CD14-positive monocyte (primary cell): ENCODE measurements around the gene RALGAPA2. TPM values are rescaled to one million over a fixed set of nuclear protein-coding genes. Genes with fewer than 3 reads are reported as not detected.
A peak's percentile ranks its signal among the peaks of the same experiment; 100 is the strongest.

Source experiments
- DNase-seq, 3 donors: peaks; one replicate each; pipeline ENCODE4 v3.0.0-alpha.2; 2011 to 2022
- H2AFZ ChIP-seq: 2 replicates; pipeline ENCODE4 v1.6.0; 2012; ENCODE audit warnings: mild to moderate bottlenecking, low read depth, low read length, inconsistent platforms; ENCODE audit not compliant: insufficient read depth, poor library complexity, severe bottlenecking
- H3K27ac ChIP-seq, 2 donors: 1 replicate in 1 of 2; 2 replicates in 1 of 2; pipeline ENCODE4 v1.5.1; 2012 to 2013; ENCODE audit warnings: low read length in 2 of 2, control low read depth in 1 of 2, inconsistent platforms in 1 of 2, low read depth in 1 of 2, mild to moderate bottlenecking in 1 of 2
- H3K27me3 ChIP-seq, 2 donors: one replicate each; pipeline versions ENCODE4 v1.6.0 to v1.6.1; 2011 to 2013; ENCODE audit warnings: low read length in 2 of 2; ENCODE audit not compliant: control insufficient read depth in 2 of 2, insufficient read depth in 2 of 2
- H3K36me3 ChIP-seq, 2 donors: replicated peaks in 1 of 2; 1 replicate in 1 of 2; 2 replicates in 1 of 2; pipeline versions ENCODE4 v1.5.1 to v1.6.1; 2012 to 2013; ENCODE audit warnings: low read length in 2 of 2, control low read depth in 1 of 2, inconsistent platforms in 1 of 2, mild to moderate bottlenecking in 1 of 2; ENCODE audit not compliant: insufficient read depth in 2 of 2, control insufficient read depth in 1 of 2
- H3K4me1 ChIP-seq, 2 donors: 1 replicate in 1 of 2; 2 replicates in 1 of 2; pipeline versions ENCODE4 v1.5.1 to v1.6.1; 2012 to 2013; ENCODE audit warnings: low read length in 2 of 2, control low read depth in 1 of 2, inconsistent platforms in 1 of 2, mild to moderate bottlenecking in 1 of 2, moderate library complexity in 1 of 2; ENCODE audit not compliant: insufficient read depth in 2 of 2, control insufficient read depth in 1 of 2
- H3K4me2 ChIP-seq: replicated peaks from 2 replicates; pipeline ENCODE3; 2012; ENCODE audit warnings: low read length, moderate library complexity, mild to moderate bottlenecking; ENCODE audit not compliant: poor library complexity, severe bottlenecking; ENCODE audit errors: extremely low read depth
- H3K4me3 ChIP-seq, 3 experiments: fragments of 200-600 bp in 1 of 3; sonication (generic) in 1 of 3; replicated peaks in 1 of 3; 1 replicate in 2 of 3; 2 replicates in 1 of 3; pipeline ENCODE4 v1.5.1; 2011 to 2013; ENCODE audit warnings: low read length in 3 of 3, mild to moderate bottlenecking in 3 of 3, control low read depth in 2 of 3, low read depth in 2 of 3, inconsistent platforms in 1 of 3, moderate library complexity in 1 of 3
- H3K79me2 ChIP-seq: 2 replicates; pipeline ENCODE4 v1.6.0; 2012; ENCODE audit warnings: mild to moderate bottlenecking, control low read depth, inconsistent platforms, low read length, moderate library complexity; ENCODE audit not compliant: insufficient read depth
- H3K9ac ChIP-seq: 2 replicates; pipeline ENCODE4 v1.6.0; 2017; ENCODE audit warnings: low read length, mild to moderate bottlenecking; ENCODE audit not compliant: insufficient read depth, poor library complexity, severe bottlenecking
- H3K9me3 ChIP-seq, 2 donors: replicated peaks in 1 of 2; 1 replicate in 1 of 2; 2 replicates in 1 of 2; pipeline versions ENCODE4 v1.5.1 to v1.6.1; 2012 to 2013; ENCODE audit warnings: low read length in 2 of 2, control low read depth in 1 of 2; ENCODE audit not compliant: control insufficient read depth in 1 of 2, insufficient read depth in 1 of 2
- H4K20me1 ChIP-seq: 2 replicates; pipeline ENCODE4 v1.6.0; 2012; ENCODE audit warnings: mild to moderate bottlenecking, low read length, control low read depth, moderate library complexity; ENCODE audit not compliant: insufficient read depth
- H3K27ac Mint-ChIP-seq, 7 donors: one replicate each; pipeline ENCODE4 v1.8.0; 2020; ENCODE audit warnings: mild to moderate bottlenecking in 7 of 7, mixed read lengths in 7 of 7, moderate library complexity in 6 of 7, inconsistent platforms in 2 of 7
- H3K27me3 Mint-ChIP-seq, 3 donors: one replicate each; pipeline ENCODE4 v1.8.0; 2021 to 2022; ENCODE audit warnings: low read depth in 3 of 3, mild to moderate bottlenecking in 3 of 3, mixed read lengths in 3 of 3, moderate library complexity in 3 of 3, inconsistent platforms in 1 of 3
- H3K36me3 Mint-ChIP-seq, 2 donors: one replicate each; pipeline ENCODE4 v1.8.0; 2020; ENCODE audit warnings: mixed read lengths in 2 of 2, inconsistent platforms in 1 of 2, mild to moderate bottlenecking in 1 of 2
- H3K4me1 Mint-ChIP-seq: one replicate; pipeline ENCODE4 v1.8.0; 2020; ENCODE audit warnings: mild to moderate bottlenecking, mixed read lengths
- H3K4me3 Mint-ChIP-seq, 2 donors: one replicate each; pipeline ENCODE4 v1.8.0; 2020; ENCODE audit warnings: mild to moderate bottlenecking in 2 of 2, mixed read lengths in 2 of 2, moderate library complexity in 1 of 2
- H3K9me3 Mint-ChIP-seq, 7 donors: one replicate each; pipeline ENCODE4 v1.8.0; 2020 to 2022; ENCODE audit warnings: mixed read lengths in 7 of 7, mild to moderate bottlenecking in 6 of 7, moderate library complexity in 6 of 7, inconsistent platforms in 2 of 7
- CTCF ChIP-seq: fragments of 200-600 bp; IDR thresholded peaks from one replicate; pipeline ENCODE4 v1.8.0; 2022; ENCODE audit warnings: antibody characterized with exemption, mild to moderate bottlenecking
- WGBS: methylation state at CpG from one replicate; pipeline ENCODE4 v1.1.5; 2013; ENCODE audit warnings: missing lambda C conversion rate; ENCODE audit not compliant: insufficient coverage; 5-methylcytosine and 5-hydroxymethylcytosine counted together
- intact Hi-C, 2 donors: fragments of 100-400 bp; cut with micrococcal nuclease; formaldehyde crosslinking; loops; one replicate each; pipeline versions ENCODE4 v1.15.0 to v1.15.1; 2023
- polyA plus RNA-seq, 3 donors: library from polyadenylated mRNA; depleted of rRNA in 1 of 3; unstranded in 2 of 3; stranded (reverse) in 1 of 3; fragments of 300-500 nt in 2 of 3; fragments of >200 nt in 1 of 3; fragmentation: Illumina TruSeq in 2 of 3; gene quantifications; 1 replicate in 2 of 3; 2 replicates in 1 of 3; pipeline ENCODE4 v1.2.3, GENCODE V29; 2012 to 2021

RALGAPA2 gene
- polyA plus RNA-seq, 3 donors: 6.2 to 13.0 (median 8.9) TPM

GRCh38 chr20:20440886-20441658 lies 271.4 kb downstream of the RALGAPA2 start:
- no peaks in the 10 kb centered on the region for H3K9me3 Mint-ChIP-seq
- no peak overlapping the region for H3K9ac ChIP-seq
- H3K36me3 Mint-ChIP-seq: peaks cover 38 to 45% of the 10 kb centered on the region in 2 donors
- TF ChIP-seq CTCF: no peak
- no peak overlapping the region for H3K4me3 Mint-ChIP-seq
- H3K4me3 ChIP-seq: no peak overlapping the region
- H3K9me3 ChIP-seq: no peaks in the 10 kb centered on the region
- 13% methylated on average over 3 of the region's 6 CpGs for WGBS
- peaks cover 24% of the 10 kb centered on the region for H3K4me1 Mint-ChIP-seq
- no peak for DNase-seq
- H3K27me3 ChIP-seq: no peaks in the 10 kb centered on the region
- H3K27me3 Mint-ChIP-seq: peaks cover 0 to 1% (median 1%) of the 10 kb centered on the region in 3 donors
- peaks cover 6 to 38% of the 10 kb centered on the region in 2 donors for H3K36me3 ChIP-seq
- H3K27ac Mint-ChIP-seq: peak overlapping the region in 2 of 7 donors; percentile 5 to 86
- H2AFZ ChIP-seq: no peak overlapping the region
- intact Hi-C loops: no loop called here
- H3K27ac ChIP-seq: no peak overlapping the region
- peaks cover 9 to 12% of the 10 kb centered on the region in 2 donors for H3K4me1 ChIP-seq
- H3K79me2 ChIP-seq: no peaks in the 10 kb centered on the region
- H4K20me1 ChIP-seq: no peaks in the 10 kb centered on the region
- no peak overlapping the region for H3K4me2 ChIP-seq

GRCh38 chr20:20440481-20440880 lies 272.0 kb downstream of the RALGAPA2 start:
- no peak overlapping the region for H3K27ac ChIP-seq
- H3K4me2 ChIP-seq: no peak overlapping the region
- no peak overlapping the region for H2AFZ ChIP-seq
- no peaks in the 10 kb centered on the region for H3K79me2 ChIP-seq
- TF ChIP-seq CTCF: no peak
- over 99% methylated on average over 14 of the region's 16 CpGs for WGBS
- Mint-ChIP-seq H3K36me3 (peaks cover 39 to 46% of the 10 kb centered on the region in 2 donors), H3K27me3 (peaks cover 0 to 1% (median 0%) of the 10 kb centered on the region in 3 donors), H3K9me3 (no peaks in the 10 kb centered on the region), H3K4me3 (no peak overlapping the region), H3K27ac (no peak overlapping the region), H3K4me1 (peaks cover 22% of the 10 kb centered on the region)
- peaks cover 9 to 12% of the 10 kb centered on the region in 2 donors for H3K4me1 ChIP-seq
- H3K36me3 ChIP-seq: peaks cover 6 to 40% of the 10 kb centered on the region in 2 donors
- intact Hi-C loops: no loop called here
- no peak overlapping the region for H3K4me3 ChIP-seq
- H4K20me1 ChIP-seq: no peaks in the 10 kb centered on the region
- no peak overlapping the region for H3K9ac ChIP-seq
- no peaks in the 10 kb centered on the region for H3K27me3 ChIP-seq
- no peaks in the 10 kb centered on the region for H3K9me3 ChIP-seq
- DNase-seq: no peak
